ENCODE measurements around the gene LDHAL6A.
A peak's percentile ranks its signal among the peaks of the same experiment; 100 is the strongest.

Gene LDHAL6A

DNA sequence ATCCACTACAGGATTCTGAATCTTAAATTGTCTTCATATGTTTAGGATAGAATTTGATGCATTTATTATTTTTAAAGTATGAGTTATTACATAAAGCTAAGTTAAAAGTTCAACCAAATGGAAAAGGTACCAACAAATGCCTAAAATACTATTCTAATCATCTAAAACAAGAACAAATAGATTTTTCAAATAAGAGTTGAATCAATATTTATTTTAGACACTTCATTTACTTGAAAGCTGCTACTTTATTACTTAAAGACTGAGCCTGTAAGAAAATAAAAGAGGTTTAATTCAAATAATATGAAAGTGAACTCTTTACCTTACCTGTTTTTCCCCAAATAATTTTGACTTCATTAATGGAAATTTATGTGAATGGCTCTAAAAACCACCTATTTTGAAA lies 16.9 kb downstream of the LDHAL6A start:
- H3K4me2 ChIP-seq, result no peak overlapping the region
- H3K9me3 ChIP-seq (replicated peaks in 1 of 11), result no peaks in the 10 kb centered on the region
- H3K27me3 ChIP-seq, result no peaks in the 10 kb centered on the region
- H3K36me3 ChIP-seq, result peaks cover 22 to 52% (median 33%) of the 10 kb centered on the region in 11 experiments; a peak in 21 of 22 replicates
- H4K20me1 ChIP-seq, result no peaks in the 10 kb centered on the region
- TF ChIP-seq Cebpa-rat (IDR thresholded peaks at IDR 0.05), result no peak
- peaks cover 0 to 13% (median 0%) of the 10 kb centered on the region in 10 experiments; a peak in 4 of 20 replicates for H3K4me1 ChIP-seq
- no peak overlapping the region for H3K9ac ChIP-seq
- no peak overlapping the region for H3K27ac ChIP-seq
- no peak overlapping the region for H3K4me3 ChIP-seq

DNA sequence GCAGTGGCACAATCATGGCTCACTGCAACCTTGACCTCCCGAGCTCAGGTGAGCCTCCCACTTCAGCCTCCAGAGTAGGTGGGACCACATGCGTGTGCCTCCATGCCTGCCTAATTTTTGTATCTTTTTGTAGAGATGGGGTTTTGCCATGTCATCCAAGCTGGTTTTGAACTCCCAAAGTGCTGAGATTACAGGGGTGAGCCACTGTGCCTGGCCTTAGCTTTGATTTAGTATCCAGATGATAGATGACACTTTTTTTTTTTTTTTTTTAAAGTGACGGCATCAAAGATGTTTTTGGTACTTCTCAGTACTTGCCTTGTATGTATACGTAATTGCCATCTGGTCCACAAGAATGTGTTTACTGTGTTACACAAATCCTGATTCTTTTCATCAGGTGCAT lies 23.4 kb downstream of the LDHAL6A start:
- TF ChIP-seq Cebpa-rat (IDR thresholded peaks at IDR 0.05), result no peak
- no peak overlapping the region for H3K27ac ChIP-seq
- peaks cover 82 to 100% (median 93%) of the 10 kb centered on the region in 11 experiments for H3K36me3 ChIP-seq
- H3K9ac ChIP-seq, result no peak overlapping the region
- no peaks in the 10 kb centered on the region for H4K20me1 ChIP-seq
- H3K4me2 ChIP-seq, result no peak overlapping the region
- H3K9me3 ChIP-seq (replicated peaks in 1 of 11), result peaks cover 0 to 7% (median 0%) of the 10 kb centered on the region in 11 experiments; a peak in 5 of 22 replicates
- H3K4me3 ChIP-seq, result no peak overlapping the region
- peaks cover 0 to 13% (median 0%) of the 10 kb centered on the region in 10 experiments; a peak in 4 of 20 replicates for H3K4me1 ChIP-seq
- no peaks in the 10 kb centered on the region for H3K27me3 ChIP-seq

- Histone ChIP-seq H3K4me3 (no peak overlapping the region), H4K20me1 (peaks cover 0 to 8% (median 0%) of the 10 kb centered on the region in 11 experiments; a peak in 3 of 22 replicates), H3K27me3 (no peaks in the 10 kb centered on the region), H3K4me2 (no peak overlapping the region), H3K4me1 (peaks cover 0 to 11% (median 8%) of the 10 kb centered on the region in 10 experiments; a peak in 13 of 20 replicates), H3K9ac (no peak overlapping the region), H3K9me3 (replicated peaks in 1 of 11) (peaks cover 0 to 7% (median 0%) of the 10 kb centered on the region in 11 experiments; a peak in 6 of 22 replicates), H3K27ac (no peak overlapping the region), H3K36me3 (peaks cover 74 to 95% (median 89%) of the 10 kb centered on the region in 11 experiments)
- no peak for TF ChIP-seq Cebpa-rat (IDR thresholded peaks at IDR 0.05)
These were observed 30.4 kb downstream of the LDHAL6A start for GRCh38 chr11:18485913-18486528.

DNA sequence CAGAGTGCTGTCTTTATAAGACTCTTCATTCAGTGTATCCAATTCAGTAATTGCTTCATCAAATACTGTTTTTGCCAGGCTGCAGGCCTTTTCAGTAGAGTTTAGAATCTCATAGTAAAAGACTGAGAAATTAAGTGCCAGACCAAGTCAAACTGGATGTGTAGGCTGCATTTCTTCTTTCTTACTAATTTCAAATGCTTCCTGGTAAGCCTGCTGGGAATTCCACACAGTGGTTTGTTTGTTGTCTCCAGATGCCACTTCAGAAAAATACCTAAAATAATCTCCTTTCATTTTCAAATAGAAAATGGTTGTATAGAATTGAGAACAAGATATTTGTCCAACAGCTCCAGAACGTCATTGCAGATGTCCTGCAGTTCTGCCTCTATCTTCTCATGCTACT lies 34.7 kb downstream of the LDHAL6A start:
- peaks cover 56 to 94% (median 83%) of the 10 kb centered on the region in 11 experiments for H3K36me3 ChIP-seq
- no peak overlapping the region for H3K4me3 ChIP-seq
- no peak overlapping the region for H3K27ac ChIP-seq
- no peaks in the 10 kb centered on the region for H3K27me3 ChIP-seq
- peak overlapping the region in 6 of 11 experiments; percentile 20 to 48 (median 42); a peak in 8 of 22 replicates for H3K4me2 ChIP-seq
- H3K4me1 ChIP-seq, result peaks cover 0 to 15% (median 13%) of the 10 kb centered on the region in 10 experiments; a peak in 13 of 20 replicates
- no peak for TF ChIP-seq Cebpa-rat (IDR thresholded peaks at IDR 0.05)
- H3K9ac ChIP-seq, result no peak overlapping the region
- peaks cover 0 to 7% (median 0%) of the 10 kb centered on the region in 11 experiments; a peak in 2 of 22 replicates for H3K9me3 ChIP-seq (replicated peaks in 1 of 11)
- H4K20me1 ChIP-seq, result peaks cover 0 to 14% (median 0%) of the 10 kb centered on the region in 11 experiments; a peak in 5 of 22 replicates

DNA sequence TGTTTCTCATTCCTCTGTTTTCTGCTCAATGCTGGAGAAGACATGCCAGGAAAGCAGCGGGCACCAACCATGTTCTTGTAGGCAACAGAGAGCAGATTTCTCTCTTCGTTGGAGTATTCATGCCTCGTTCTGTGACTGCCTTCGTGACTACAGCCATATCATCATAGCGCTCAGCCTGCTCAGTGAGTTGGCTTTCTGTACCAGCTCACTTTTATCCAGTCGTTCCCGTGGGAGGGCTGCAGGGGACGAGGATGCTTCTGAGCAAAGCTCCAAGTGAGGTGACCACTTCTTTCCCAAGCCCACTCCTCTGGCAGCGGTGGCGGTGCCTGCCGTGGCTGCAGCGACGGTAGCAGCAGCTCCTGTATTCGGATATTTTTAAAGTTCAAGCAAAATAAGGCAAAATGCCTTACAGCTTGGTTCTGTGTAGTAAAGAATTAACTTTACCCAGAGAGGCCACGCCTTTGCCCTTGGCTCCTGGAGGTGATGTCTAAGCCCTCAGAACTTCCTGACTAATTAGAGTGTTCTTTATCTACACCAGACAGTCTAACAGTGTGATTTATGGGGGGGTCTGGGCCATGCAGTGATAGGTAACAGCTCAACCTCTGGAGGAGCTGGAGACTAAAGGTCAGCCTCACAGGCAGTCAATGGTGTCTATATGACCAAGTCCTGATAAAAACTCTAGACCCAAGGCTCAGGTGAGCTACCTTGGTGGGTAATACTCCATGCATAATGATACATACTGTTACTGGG lies 35.3 kb downstream of the LDHAL6A start:
- peaks cover 0 to 7% (median 0%) of the 10 kb centered on the region in 11 experiments; a peak in 2 of 22 replicates for H3K9me3 ChIP-seq (replicated peaks in 1 of 11)
- TF ChIP-seq Cebpa-rat (IDR thresholded peaks at IDR 0.05), result no peak
- H3K4me2 ChIP-seq, result peak overlapping the region in 7 of 11 experiments; percentile 5 to 48 (median 39); a peak in 11 of 22 replicates
- no peak overlapping the region for H3K27ac ChIP-seq
- peaks cover 50 to 94% (median 83%) of the 10 kb centered on the region in 11 experiments for H3K36me3 ChIP-seq
- no peaks in the 10 kb centered on the region for H3K27me3 ChIP-seq
- no peak overlapping the region for H3K4me3 ChIP-seq
- H3K9ac ChIP-seq, result no peak overlapping the region
- H4K20me1 ChIP-seq, result peaks cover 0 to 18% (median 0%) of the 10 kb centered on the region in 11 experiments; a peak in 6 of 22 replicates
- H3K4me1 ChIP-seq, result peaks cover 0 to 15% (median 13%) of the 10 kb centered on the region in 10 experiments; a peak in 13 of 20 replicates

DNA sequence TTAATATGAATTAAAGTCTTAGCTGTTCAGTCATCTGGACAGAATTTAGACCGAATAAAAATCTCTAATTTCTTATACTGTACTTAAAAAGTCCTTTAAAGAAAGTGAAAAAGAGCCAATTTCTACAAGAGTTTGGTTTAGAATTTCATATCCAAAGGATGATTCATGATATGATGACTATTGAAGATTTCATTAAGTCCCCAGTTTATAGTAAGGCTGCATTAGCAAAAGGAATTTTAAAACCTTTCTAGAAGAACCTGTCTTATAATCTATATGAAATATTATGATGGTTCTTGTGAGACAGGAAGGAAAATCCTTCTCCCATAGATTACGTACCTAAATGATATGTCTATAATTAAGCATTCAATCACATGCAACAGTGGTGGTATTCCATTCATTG lies 36.3 kb downstream of the LDHAL6A start:
- Histone ChIP-seq H3K4me2 (no peak overlapping the region), H3K27ac (no peak overlapping the region), H3K36me3 (peaks cover 52 to 99% (median 87%) of the 10 kb centered on the region in 11 experiments), H3K9me3 (replicated peaks in 1 of 11) (peaks cover 0 to 7% (median 0%) of the 10 kb centered on the region in 11 experiments; a peak in 2 of 22 replicates), H3K27me3 (no peaks in the 10 kb centered on the region), H3K4me1 (peaks cover 0 to 15% (median 13%) of the 10 kb centered on the region in 10 experiments; a peak in 13 of 20 replicates), H3K4me3 (no peak overlapping the region), H4K20me1 (peaks cover 0 to 18% (median 0%) of the 10 kb centered on the region in 11 experiments; a peak in 7 of 22 replicates), H3K9ac (no peak overlapping the region)
- no peak for TF ChIP-seq Cebpa-rat (IDR thresholded peaks at IDR 0.05)

- Histone ChIP-seq H3K4me3 (no peak overlapping the region), H3K9ac (no peak overlapping the region), H4K20me1 (peaks cover 0 to 18% (median 0%) of the 10 kb centered on the region in 11 experiments; a peak in 7 of 22 replicates), H3K36me3 (peaks cover 52 to 97% (median 86%) of the 10 kb centered on the region in 11 experiments), H3K27ac (no peak overlapping the region), H3K27me3 (no peaks in the 10 kb centered on the region), H3K9me3 (replicated peaks in 1 of 11) (no peaks in the 10 kb centered on the region; a peak in 1 of 22 replicates), H3K4me1 (peaks cover 0 to 15% (median 13%) of the 10 kb centered on the region in 10 experiments; a peak in 13 of 20 replicates), H3K4me2 (no peak overlapping the region)
- no peak for TF ChIP-seq Cebpa-rat (IDR thresholded peaks at IDR 0.05)
These were observed 37.2 kb downstream of the LDHAL6A start for GRCh38 chr11:18492888-18493287.

- H3K9me3 ChIP-seq (replicated peaks in 1 of 11), result no peaks in the 10 kb centered on the region
- peaks cover 0 to 16% (median 0%) of the 10 kb centered on the region in 11 experiments; a peak in 7 of 22 replicates for H4K20me1 ChIP-seq
- peaks cover 52 to 97% (median 86%) of the 10 kb centered on the region in 11 experiments for H3K36me3 ChIP-seq
- H3K27ac ChIP-seq, result no peak overlapping the region
- H3K4me1 ChIP-seq, result peaks cover 0 to 15% (median 13%) of the 10 kb centered on the region in 10 experiments; a peak in 13 of 20 replicates
- no peaks in the 10 kb centered on the region for H3K27me3 ChIP-seq
- H3K4me3 ChIP-seq, result no peak overlapping the region
- TF ChIP-seq Cebpa-rat (IDR thresholded peaks at IDR 0.05), result no peak
- H3K9ac ChIP-seq, result no peak overlapping the region
- H3K4me2 ChIP-seq, result no peak overlapping the region
These were observed 37.7 kb downstream of the LDHAL6A start for GRCh38 chr11:18493310-18493709.

DNA sequence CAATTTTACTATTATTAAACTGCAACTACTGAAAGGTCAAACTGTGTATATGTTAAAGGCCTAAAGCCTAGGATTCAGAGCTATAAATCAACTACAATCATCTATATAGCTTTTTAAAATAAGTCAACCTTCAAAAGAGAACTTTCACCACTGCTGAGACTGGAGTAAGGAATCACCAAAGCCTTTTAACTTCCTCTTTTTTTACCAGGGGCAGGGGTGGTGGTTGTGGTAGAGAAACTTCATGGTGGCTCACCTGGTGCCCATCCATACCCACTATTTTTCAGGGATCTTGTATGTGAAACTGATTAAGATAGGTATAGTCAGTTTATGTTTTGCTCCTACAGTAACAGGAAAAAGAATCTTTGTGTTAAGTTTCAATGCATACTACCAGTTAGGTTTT lies 39.6 kb downstream of the LDHAL6A start:
- Histone ChIP-seq H3K27me3 (no peaks in the 10 kb centered on the region), H4K20me1 (peaks cover 0 to 15% (median 0%) of the 10 kb centered on the region in 11 experiments; a peak in 6 of 22 replicates), H3K4me3 (no peak overlapping the region), H3K9me3 (replicated peaks in 1 of 11) (no peaks in the 10 kb centered on the region), H3K4me2 (no peak overlapping the region), H3K36me3 (peaks cover 53 to 95% (median 84%) of the 10 kb centered on the region in 11 experiments), H3K27ac (no peak overlapping the region), H3K4me1 (peaks cover 0 to 12% (median 11%) of the 10 kb centered on the region in 10 experiments; a peak in 13 of 20 replicates), H3K9ac (no peak overlapping the region)
- TF ChIP-seq Cebpa-rat (IDR thresholded peaks at IDR 0.05), result no peak
